Gastrocnemius medialis (tissue), 4 donors: Measurements from ENCODE around the gene DSCAML1.
"Not testable (repeated sequence)": the region's sequence is repeated elsewhere in the genome, so short reads cannot be mapped to it uniquely, and the experiment has no call there.

Experiments
- CTCF ChIP-seq, 5 experiments: fragments of 450-650 bp in 3 of 5; fragments of 200-600 bp in 2 of 5; sonication (generic) in 2 of 5; IDR thresholded peaks in 4 of 5; conservative IDR thresholded peaks in 1 of 5; 1 replicate in 4 of 5; 2 replicates in 1 of 5; pipeline ENCODE4 v1.5.1; 2016 to 2019; ENCODE audit warnings: antibody characterized with exemption in 5 of 5, mild to moderate bottlenecking in 3 of 5, moderate library complexity in 3 of 5
- POLR2A ChIP-seq, 2 donors: fragments of 450-650 bp; IDR thresholded peaks; one replicate each; pipeline ENCODE4 v1.6.1; 2017; ENCODE audit warnings: antibody characterized with exemption in 2 of 2, mild to moderate bottlenecking in 2 of 2, moderate library complexity in 2 of 2

GRCh38 chr11:117398618-117399017 is 398.4 kb downstream of the DSCAML1 start:
- TF ChIP-seq CTCF (IDR thresholded peaks at IDR 0.05 in 4 of 5, conservative IDR thresholded peaks at IDR 0.05 in 1 of 5); POLR2A (IDR thresholded peaks at IDR 0.05): not testable (repeated sequence)
